Caco-2 (cell line): ENCODE measurements around the gene ARHGAP24. TPM values are rescaled to one million over a fixed set of nuclear protein-coding genes. Genes with fewer than 3 reads are reported as not detected.
"Not testable (repeated sequence)": the region's sequence is repeated elsewhere in the genome, so short reads cannot be mapped to it uniquely, and the experiment has no call there.

Source experiments
- BruUV-seq: library from RNA; stranded (reverse); fragments of 400-500 nt; replicated peaks from 2 replicates; lab custom pipeline; 2021; lab: Mats Ljungman, UMichigan
- CTCF ChIA-PET: fragments of 300-600 bp; sonication (Branson Sonifier 250); formaldehyde crosslinking; loops from one replicate; lab custom pipeline; 2022; ENCODE audit warnings: antibody characterized with exemption; lab: Charles Lee
- POLR2A ChIA-PET: fragments of 300-600 bp; sonication (Branson Sonifier 250); formaldehyde crosslinking; loops from one replicate; lab custom pipeline; 2022; ENCODE audit warnings: antibody characterized with exemption; lab: Charles Lee
- DNase-seq, 2 experiments: peaks; one replicate each; pipeline versions ENCODE4 v3.0.0 to v3.0.0-alpha.2; 2020 to 2022
- H3K27me3 ChIP-seq: replicated peaks from 2 replicates; pipeline ENCODE4 v1.6.0; 2011; ENCODE audit warnings: low read length; ENCODE audit not compliant: control insufficient read depth, insufficient read depth
- H3K36me3 ChIP-seq: 2 replicates; pipeline ENCODE4 v1.5.1; 2011; ENCODE audit warnings: low read length; ENCODE audit not compliant: control insufficient read depth, insufficient read depth
- H3K4me1 ChIP-seq: fragments of 250-450 bp; sonication (Bioruptor Pico); 2 replicates; pipeline ENCODE4 v1.5.1; 2020; ENCODE audit warnings: mild to moderate bottlenecking
- H3K4me3 ChIP-seq: 2 replicates; pipeline ENCODE4 v1.5.1; 2011; ENCODE audit warnings: low read depth, mild to moderate bottlenecking, control low read depth, low read length
- H3K9me3 ChIP-seq: fragments of 250-450 bp; sonication (Bioruptor Pico); 2 replicates; pipeline ENCODE4 v1.5.1; 2020; ENCODE audit warnings: mild to moderate bottlenecking, moderate library complexity
- H3K27ac Mint-ChIP-seq: one replicate; pipeline ENCODE4 v1.8.0; 2022; ENCODE audit warnings: mixed read lengths; ENCODE audit not compliant: unreplicated experiment
- H3K27me3 Mint-ChIP-seq: one replicate; pipeline ENCODE4 v1.8.0; 2022; ENCODE audit warnings: mixed read lengths; ENCODE audit not compliant: insufficient read depth, unreplicated experiment
- H3K36me3 Mint-ChIP-seq: one replicate; pipeline ENCODE4 v1.8.0; 2022; ENCODE audit warnings: mild to moderate bottlenecking, mixed read lengths; ENCODE audit not compliant: insufficient read depth, unreplicated experiment
- H3K4me1 Mint-ChIP-seq: one replicate; pipeline ENCODE4 v1.8.0; 2022; ENCODE audit warnings: low read depth, mixed read lengths; ENCODE audit not compliant: unreplicated experiment
- H3K4me3 Mint-ChIP-seq: one replicate; pipeline ENCODE4 v1.8.0; 2022; ENCODE audit warnings: mild to moderate bottlenecking, moderate library complexity, mixed read lengths; ENCODE audit not compliant: unreplicated experiment
- H3K9me3 Mint-ChIP-seq: one replicate; pipeline ENCODE4 v1.8.0; 2022; ENCODE audit warnings: mixed read lengths; ENCODE audit not compliant: unreplicated experiment
- CTCF ChIP-seq, 2 experiments: fragments of 200-600 bp in 1 of 2; IDR thresholded peaks; 1 replicate in 1 of 2; 2 replicates in 1 of 2; pipeline versions ENCODE4 v1.5.1 to v1.8.0; 2011 to 2022; ENCODE audit warnings: antibody characterized with exemption in 1 of 2, control low read depth in 1 of 2, inconsistent platforms in 1 of 2, low read depth in 1 of 2, low read length in 1 of 2, mild to moderate bottlenecking in 1 of 2, moderate library complexity in 1 of 2; ENCODE audit not compliant: insufficient read depth in 1 of 2, severe bottlenecking in 1 of 2, unreplicated experiment in 1 of 2
- intact Hi-C: fragments of 100-400 bp; cut with micrococcal nuclease; formaldehyde crosslinking; loops from one replicate; pipeline ENCODE4 v1.10.0; 2022; ENCODE audit not compliant: unreplicated experiment
- total RNA-seq: library from RNA; stranded (reverse); gene quantifications from 2 replicates; pipeline ENCODE4 v1.2.3, GENCODE V29; 2022

Gene ARHGAP24
- total RNA-seq, 1 experiment from 2014 or later: 2.8 TPM

DNA sequence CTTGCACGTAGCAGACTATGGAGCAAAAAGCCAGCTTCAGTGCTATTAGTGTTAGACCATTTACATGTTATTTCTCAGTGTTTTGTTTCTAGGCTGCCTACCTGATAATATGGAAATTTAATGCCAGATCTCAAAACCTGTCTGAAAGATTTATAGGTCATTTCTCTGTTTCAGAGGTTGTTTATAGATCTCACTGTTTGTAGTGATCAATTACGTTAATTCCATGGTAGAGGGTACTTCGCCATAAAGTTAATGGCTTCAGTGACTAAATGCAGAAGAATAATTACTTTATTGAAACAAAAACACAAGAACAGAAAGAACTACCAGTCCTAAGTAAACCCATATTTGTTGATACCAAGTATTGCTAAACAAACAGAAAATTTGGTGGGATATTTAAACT is 420.8 kb downstream of the ARHGAP24 start:
- Mint-ChIP-seq H3K4me3 (no peak overlapping the region), H3K4me1 (no peaks in the 10 kb centered on the region), H3K36me3 (no peaks in the 10 kb centered on the region), H3K27me3 (no peaks in the 10 kb centered on the region), H3K27ac (no peak overlapping the region), H3K9me3 (no peaks in the 10 kb centered on the region)
- Histone ChIP-seq H3K27me3 (no peaks in the 10 kb centered on the region), H3K36me3 (no peaks in the 10 kb centered on the region), H3K4me1 (no peaks in the 10 kb centered on the region), H3K9me3 (no peaks in the 10 kb centered on the region), H3K4me3 (no peak overlapping the region)
- no TSS peak for BruUV-seq
- ChIA-PET POLR2A (no interaction called here), CTCF (no interaction called here)
- DNase-seq: no peak
- no peak for TF ChIP-seq CTCF (IDR thresholded peaks at IDR 0.05; ENCODE audit: insufficient read depth in 1 of 2, low read depth in 1 of 2, low read length in 1 of 2, severe bottlenecking in 1 of 2, unreplicated experiment in 1 of 2)
- intact Hi-C loops: no loop called here

DNA sequence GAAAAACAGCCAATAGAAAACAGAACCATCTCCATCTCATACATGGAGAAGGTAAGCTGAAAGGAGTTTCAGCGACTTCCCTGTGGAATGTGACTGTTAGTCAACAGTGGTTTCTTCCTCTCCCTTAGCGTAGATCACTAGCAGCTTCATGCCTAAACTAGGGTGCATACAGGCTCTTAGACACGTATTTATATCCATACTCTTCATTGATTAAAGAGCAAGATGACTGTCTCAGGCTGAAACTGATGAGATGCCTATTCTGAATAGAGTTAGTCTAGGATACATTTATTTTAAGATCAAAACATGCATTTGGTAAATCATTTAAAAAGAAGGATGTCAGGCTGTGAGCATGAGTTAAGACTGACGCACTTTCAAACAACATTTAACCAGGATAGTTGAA is 423.3 kb downstream of the ARHGAP24 start:
- no peak overlapping the region for H3K27ac Mint-ChIP-seq
- no TSS peak for BruUV-seq

DNA sequence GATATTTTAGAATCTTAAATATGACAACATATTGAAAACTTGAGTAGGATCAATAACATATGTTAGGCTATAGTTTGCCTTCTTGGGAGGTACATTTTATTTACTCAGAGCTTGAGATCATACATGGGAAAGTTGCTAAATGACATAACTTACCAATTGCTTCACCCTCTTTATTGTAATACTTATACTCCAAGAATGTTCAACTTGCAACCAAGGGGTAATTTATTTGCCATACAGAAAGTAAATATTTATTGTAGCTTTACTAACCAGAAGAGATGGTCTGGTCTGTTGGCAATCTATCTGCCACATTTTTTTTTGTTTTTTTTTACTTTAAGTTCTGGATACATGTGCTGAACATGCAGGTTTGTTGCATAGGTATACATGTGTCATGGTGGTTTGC is 426.6 kb downstream of the ARHGAP24 start:
- no peak overlapping the region for H3K4me3 Mint-ChIP-seq
- no peaks in the 10 kb centered on the region for H3K4me1 Mint-ChIP-seq
- H3K9me3 Mint-ChIP-seq: no peaks in the 10 kb centered on the region
- no peaks in the 10 kb centered on the region for H3K9me3 ChIP-seq
- ChIA-PET CTCF (no interaction called here), POLR2A (no interaction called here)
- no peaks in the 10 kb centered on the region for H3K36me3 ChIP-seq
- H3K36me3 Mint-ChIP-seq: no peaks in the 10 kb centered on the region
- H3K4me1 ChIP-seq: no peaks in the 10 kb centered on the region
- BruUV-seq: no TSS peak
- no peaks in the 10 kb centered on the region for H3K27me3 ChIP-seq
- no peaks in the 10 kb centered on the region for H3K27me3 Mint-ChIP-seq
- TF ChIP-seq CTCF (IDR thresholded peaks at IDR 0.05; ENCODE audit: insufficient read depth in 1 of 2, low read depth in 1 of 2, low read length in 1 of 2, severe bottlenecking in 1 of 2, unreplicated experiment in 1 of 2): no peak
- intact Hi-C loops: no loop called here
- H3K4me3 ChIP-seq: no peak overlapping the region
- DNase-seq: no peak
- no peak overlapping the region for H3K27ac Mint-ChIP-seq

More for the DNA sequence above, 423.3 kb downstream of the ARHGAP24 start:
- Mint-ChIP-seq H3K27me3 (no peaks in the 10 kb centered on the region), H3K4me1 (no peaks in the 10 kb centered on the region), H3K4me3 (no peak overlapping the region), H3K9me3 (no peaks in the 10 kb centered on the region), H3K36me3 (no peaks in the 10 kb centered on the region)
- H3K9me3 ChIP-seq: no peaks in the 10 kb centered on the region
- intact Hi-C loops: no loop called here
- no peaks in the 10 kb centered on the region for H3K27me3 ChIP-seq
- ChIA-PET CTCF (interaction anchor here (1.1 kb wide), 1 partner anchor 102 kb away, joined by 3 read pairs; no protein-coding TSS in a partner anchor), POLR2A (no interaction called here)
- H3K4me3 ChIP-seq: no peak overlapping the region
- no peaks in the 10 kb centered on the region for H3K36me3 ChIP-seq
- TF ChIP-seq CTCF (IDR thresholded peaks at IDR 0.05; ENCODE audit: insufficient read depth in 1 of 2, low read depth in 1 of 2, low read length in 1 of 2, severe bottlenecking in 1 of 2, unreplicated experiment in 1 of 2): no peak
- H3K4me1 ChIP-seq: no peaks in the 10 kb centered on the region
- DNase-seq: no peak

GRCh38 chr4:85902647-85903046 is 427.7 kb downstream of the ARHGAP24 start:
- H3K9me3 Mint-ChIP-seq, H3K9me3 ChIP-seq, POLR2A ChIA-PET, H3K36me3 ChIP-seq, H3K36me3 Mint-ChIP-seq, H3K27ac Mint-ChIP-seq, H3K4me3 ChIP-seq, H3K4me1 Mint-ChIP-seq, H3K27me3 ChIP-seq, H3K4me3 Mint-ChIP-seq, CTCF ChIA-PET, intact Hi-C loops, H3K4me1 ChIP-seq, H3K27me3 Mint-ChIP-seq, BruUV-seq, DNase-seq: not testable (repeated sequence)
